HepG2 (cell line): ENCODE results near the gene CAPSL. TPM values are rescaled to one million over a fixed set of nuclear protein-coding genes. Genes with fewer than 3 reads are reported as not detected.

Experiments
- ATAC-seq: fragments of 200-7000 bp; cut with Tn5 transposase; 3 replicates; pipeline ENCODE4 v1.9.1; 2020; ENCODE audit warnings: mild to moderate bottlenecking, moderate library complexity
- BruUV-seq: library from RNA; stranded (reverse); fragments of 400-500 nt; replicated peaks from 2 replicates; lab custom pipeline; 2021; lab: Mats Ljungman, UMichigan
- CTCF ChIA-PET: fragments of 300-600 bp; formaldehyde crosslinking; extraction: SDS; loops from one replicate; lab custom pipeline; 2021; ENCODE audit warnings: low total read pairs, inconsistent platforms, low intra/inter-chr PET ratio; lab: Yijun Ruan, JAX
- POLR2A ChIA-PET: fragments of 350-600 bp; sonication (Branson Sonifier 250); formaldehyde crosslinking; loops from one replicate; lab custom pipeline; 2020; ENCODE audit warnings: antibody characterized with exemption, inconsistent platforms; lab: Yijun Ruan, JAX
- DNase-seq: peaks from one replicate; pipeline ENCODE4 v3.0.0-alpha.2; 2015; ENCODE audit warnings: low spot score
- FAIRE-seq: peaks from 3 replicates; lab custom pipeline; 2011; peaks lifted over from hg19 to GRCh38; lab: Jason Lieb, UNC
- H2AFZ ChIP-seq: one replicate; pipeline ENCODE4 v1.6.1; 2011; ENCODE audit warnings: low read length, inconsistent platforms
- H3K27ac ChIP-seq: fragments of 300-600 bp; 3 replicates; pipeline ENCODE4 v1.8.0; 2011; ENCODE audit warnings: mixed run types, mild to moderate bottlenecking, mixed read lengths, low read length, inconsistent platforms; ENCODE audit not compliant: insufficient read depth; ENCODE audit errors: extremely low read length
- H3K27me3 ChIP-seq, 2 experiments: fragments of 200-600 bp in 1 of 2; 2 replicates in 1 of 2; 3 replicates in 1 of 2; pipeline versions ENCODE4 v1.6.0 to v1.8.0; 2011; ENCODE audit warnings: low read length in 2 of 2, mild to moderate bottlenecking in 2 of 2, moderate library complexity in 2 of 2, inconsistent platforms in 1 of 2; ENCODE audit not compliant: insufficient read depth in 2 of 2, control insufficient read depth in 1 of 2
- H3K36me3 ChIP-seq, 2 experiments: fragments of 200-600 bp in 1 of 2; replicated peaks in 1 of 2; 2 replicates in 1 of 2; 3 replicates in 1 of 2; pipeline versions ENCODE4 v1.5.1 to v1.8.0; 2011; ENCODE audit warnings: low read length in 2 of 2, inconsistent platforms in 1 of 2; ENCODE audit not compliant: insufficient read depth in 2 of 2, control insufficient read depth in 1 of 2
- H3K4me1 ChIP-seq: 2 replicates; pipeline ENCODE4 v1.5.1; 2012; ENCODE audit warnings: low read length, inconsistent platforms; ENCODE audit not compliant: insufficient read depth
- H3K4me2 ChIP-seq: 2 replicates; pipeline ENCODE4 v1.6.0; 2011; ENCODE audit warnings: low read depth, low read length, inconsistent platforms
- H3K4me3 ChIP-seq, 3 experiments: fragments of 200-600 bp in 1 of 3; sonication (generic), shearing (Covaris generic) in 1 of 3; replicated peaks in 1 of 3; 2 replicates each; pipeline ENCODE4 v1.5.1; 2011 to 2016; ENCODE audit warnings: low read length in 3 of 3, inconsistent platforms in 2 of 3, low read depth in 2 of 3, mild to moderate bottlenecking in 2 of 3, control low read depth in 1 of 3, mixed read lengths in 1 of 3; ENCODE audit not compliant: insufficient read depth in 1 of 3
- H3K79me2 ChIP-seq: one replicate; pipeline ENCODE4 v1.6.1; 2011; ENCODE audit warnings: low read length, inconsistent platforms; ENCODE audit not compliant: insufficient read depth
- H3K9ac ChIP-seq: 2 replicates; pipeline ENCODE4 v1.6.0; 2011; ENCODE audit warnings: mild to moderate bottlenecking, low read depth, low read length, inconsistent platforms; ENCODE audit not compliant: insufficient read depth
- H3K9me3 ChIP-seq: 2 replicates; pipeline ENCODE4 v1.5.1; 2012; ENCODE audit warnings: mild to moderate bottlenecking, low read length
- H4K20me1 ChIP-seq: 2 replicates; pipeline ENCODE4 v1.6.0; 2011; ENCODE audit warnings: inconsistent platforms, mild to moderate bottlenecking, low read length, moderate library complexity; ENCODE audit not compliant: insufficient read depth
- BRD4 ChIP-seq: sonication (generic); formaldehyde crosslinking; IDR thresholded peaks from 2 replicates; pipeline ENCODE4 v1.4.0; 2020; ENCODE audit warnings: missing genetic modification reagents
- JUN ChIP-seq: sonication (generic); formaldehyde crosslinking; IDR thresholded peaks from 2 replicates; pipeline ENCODE4 v1.4.0; 2020; ENCODE audit warnings: mild to moderate bottlenecking, missing genetic modification reagents
- PLRG1 ChIP-seq: fragments of 450-650 bp; conservative IDR thresholded peaks from 2 replicates; pipeline ENCODE4 v1.6.1; 2016
- TARDBP ChIP-seq: sonication (generic); formaldehyde crosslinking; IDR thresholded peaks from 2 replicates; pipeline ENCODE4 v1.8.0; 2022; ENCODE audit warnings: mild to moderate bottlenecking, missing genetic modification reagents
- TP53 ChIP-seq: sonication (generic); formaldehyde crosslinking; conservative IDR thresholded peaks from 2 replicates; pipeline ENCODE4 v1.4.0; 2020; ENCODE audit warnings: missing genetic modification reagents
- ZFP82 ChIP-seq: sonication (generic); formaldehyde crosslinking; IDR thresholded peaks from 2 replicates; pipeline ENCODE4 v1.5.1; 2020; ENCODE audit warnings: mild to moderate bottlenecking, missing genetic modification reagents, borderline replicate concordance
- ZNF232 ChIP-seq: sonication (generic); formaldehyde crosslinking; IDR thresholded peaks from 2 replicates; pipeline ENCODE4 v1.4.0; 2020; ENCODE audit warnings: missing genetic modification reagents, borderline replicate concordance
- ZNF235 ChIP-seq: sonication (generic); formaldehyde crosslinking; IDR thresholded peaks from 2 replicates; pipeline ENCODE4 v1.8.1; 2023; ENCODE audit warnings: mild to moderate bottlenecking, missing genetic modification reagents, borderline replicate concordance
- ZNF256 ChIP-seq: sonication (generic); formaldehyde crosslinking; conservative IDR thresholded peaks from 2 replicates; pipeline ENCODE4 v1.4.0; 2020; ENCODE audit warnings: missing genetic modification reagents
- ZNF263 ChIP-seq: sonication (generic); formaldehyde crosslinking; IDR thresholded peaks from 2 replicates; pipeline ENCODE4 v1.4.0; 2020; ENCODE audit warnings: missing genetic modification reagents
- ZNF547 ChIP-seq: sonication (generic); formaldehyde crosslinking; IDR thresholded peaks from 2 replicates; pipeline ENCODE4 v1.5.1; 2020; ENCODE audit warnings: mild to moderate bottlenecking, missing genetic modification reagents
- ZNF747 ChIP-seq: sonication (generic); formaldehyde crosslinking; IDR thresholded peaks from 2 replicates; pipeline ENCODE4 v1.8.1; 2023; ENCODE audit warnings: missing genetic modification reagents, mild to moderate bottlenecking, borderline replicate concordance
- WGBS: methylation state at CpG from one replicate; pipeline ENCODE4 v1.1.6; 2017; ENCODE audit warnings: low lambda C conversion rate; 5-methylcytosine and 5-hydroxymethylcytosine counted together
- in situ Hi-C: cut with HindIII; loops from 2 replicates; pipeline ENCODE4 v1.10.0; 2017; ENCODE audit warnings: low pct_unique_long_range_greater_than_20kb; ENCODE audit not compliant: extremely low pct_ligation_motif_present
- intact Hi-C: fragments of 100-400 bp; cut with micrococcal nuclease; formaldehyde crosslinking; loops from one replicate; pipeline ENCODE4 v1.10.0; 2022; ENCODE audit not compliant: unreplicated experiment
- polyA plus RNA-seq, 8 experiments: library from polyadenylated mRNA; depleted of rRNA in 3 of 8; stranded (reverse) in 7 of 8; unstranded in 1 of 8; fragments of >200 nt; fragmentation: Illumina TruSeq in 4 of 8; extraction: Trizol in 4 of 8; gene quantifications; 2 replicates each; pipeline versions ENCODE4 v1.2.1 to v1.2.3, GENCODE V29; 2011 to 2016; ENCODE audit warnings: low read depth in 4 of 8, missing spikeins in 1 of 8, mixed read lengths in 1 of 8; ENCODE audit not compliant: insufficient read depth in 1 of 8
- total RNA-seq, 5 experiments: library from RNA; depleted of rRNA; stranded (reverse); fragments of >200 nt; fragmentation: Illumina TruSeq; extraction: Trizol; gene quantifications; 2 replicates each; pipeline ENCODE4 v1.2.3, GENCODE V29; 2016; ENCODE audit warnings: low read depth in 1 of 5
- TF ChIP-seq, protein P1 (sequence below): sonication (generic); formaldehyde crosslinking; IDR thresholded peaks from 2 replicates; pipeline ENCODE4 v1.4.0; 2020; ENCODE audit warnings: low read depth, mild to moderate bottlenecking, missing genetic modification reagents
- TF ChIP-seq, protein P2 (sequence below): IDR thresholded peaks from 2 replicates; pipeline ENCODE4 v1.6.1; 2016; ENCODE audit warnings: control low read depth
- TF ChIP-seq, protein P3 (sequence below): IDR thresholded peaks from 2 replicates; pipeline ENCODE4 v1.6.1; 2016; ENCODE audit warnings: low read depth, missing genetic modification reagents, missing compliant biosample characterization
- TF ChIP-seq, protein P4 (sequence below): sonication (generic); formaldehyde crosslinking; IDR thresholded peaks from 2 replicates; pipeline ENCODE4 v1.5.0; 2020; ENCODE audit warnings: mild to moderate bottlenecking, missing genetic modification reagents, moderate library complexity

The CAPSL gene
- total and polyA plus RNA-seq, 2 of the 13 experiments (the other 11 are each of a cell fraction or from before 2014, with no cell fraction given) = not detected

DNA sequence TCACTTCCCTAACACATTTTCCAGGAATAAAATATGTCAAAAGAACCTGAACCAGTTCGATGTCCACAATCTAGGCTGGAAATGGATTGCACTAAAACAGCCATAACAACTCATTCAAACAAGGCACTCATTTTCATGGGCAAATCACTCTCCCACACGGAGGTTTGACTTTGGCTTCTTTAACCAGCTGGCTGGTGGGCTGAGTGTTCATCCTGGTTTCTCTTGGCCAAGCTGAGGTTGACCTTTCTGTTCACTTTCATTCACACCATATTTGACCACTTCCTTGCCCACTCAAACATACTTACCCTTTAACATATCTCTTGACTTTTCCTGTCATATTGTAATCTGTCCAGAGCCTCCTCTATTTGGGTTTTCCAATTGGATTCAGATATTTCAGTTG, 76.3 kb downstream of the CAPSL start (continued):
- TF ChIP-seq ZNF547 (CRISPR knock-in tag) (no peak), PLRG1 (no peak), ZNF232 (CRISPR knock-in tag) (no peak), ZNF235 (no peak), ZNF256 (CRISPR knock-in tag) (no peak)
- TF ChIP-seq, protein P1, sequence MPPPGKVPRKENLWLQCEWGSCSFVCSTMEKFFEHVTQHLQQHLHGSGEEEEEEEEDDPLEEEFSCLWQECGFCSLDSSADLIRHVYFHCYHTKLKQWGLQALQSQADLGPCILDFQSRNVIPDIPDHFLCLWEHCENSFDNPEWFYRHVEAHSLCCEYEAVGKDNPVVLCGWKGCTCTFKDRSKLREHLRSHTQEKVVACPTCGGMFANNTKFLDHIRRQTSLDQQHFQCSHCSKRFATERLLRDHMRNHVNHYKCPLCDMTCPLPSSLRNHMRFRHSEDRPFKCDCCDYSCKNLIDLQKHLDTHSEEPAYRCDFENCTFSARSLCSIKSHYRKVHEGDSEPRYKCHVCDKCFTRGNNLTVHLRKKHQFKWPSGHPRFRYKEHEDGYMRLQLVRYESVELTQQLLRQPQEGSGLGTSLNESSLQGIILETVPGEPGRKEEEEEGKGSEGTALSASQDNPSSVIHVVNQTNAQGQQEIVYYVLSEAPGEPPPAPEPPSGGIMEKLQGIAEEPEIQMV = no peak
- TF ChIP-seq, protein P2, sequence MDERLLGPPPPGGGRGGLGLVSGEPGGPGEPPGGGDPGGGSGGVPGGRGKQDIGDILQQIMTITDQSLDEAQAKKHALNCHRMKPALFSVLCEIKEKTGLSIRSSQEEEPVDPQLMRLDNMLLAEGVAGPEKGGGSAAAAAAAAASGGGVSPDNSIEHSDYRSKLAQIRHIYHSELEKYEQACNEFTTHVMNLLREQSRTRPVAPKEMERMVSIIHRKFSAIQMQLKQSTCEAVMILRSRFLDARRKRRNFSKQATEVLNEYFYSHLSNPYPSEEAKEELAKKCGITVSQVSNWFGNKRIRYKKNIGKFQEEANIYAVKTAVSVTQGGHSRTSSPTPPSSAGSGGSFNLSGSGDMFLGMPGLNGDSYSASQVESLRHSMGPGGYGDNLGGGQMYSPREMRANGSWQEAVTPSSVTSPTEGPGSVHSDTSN (CRISPR knock-in tag) = no peak

DNA sequence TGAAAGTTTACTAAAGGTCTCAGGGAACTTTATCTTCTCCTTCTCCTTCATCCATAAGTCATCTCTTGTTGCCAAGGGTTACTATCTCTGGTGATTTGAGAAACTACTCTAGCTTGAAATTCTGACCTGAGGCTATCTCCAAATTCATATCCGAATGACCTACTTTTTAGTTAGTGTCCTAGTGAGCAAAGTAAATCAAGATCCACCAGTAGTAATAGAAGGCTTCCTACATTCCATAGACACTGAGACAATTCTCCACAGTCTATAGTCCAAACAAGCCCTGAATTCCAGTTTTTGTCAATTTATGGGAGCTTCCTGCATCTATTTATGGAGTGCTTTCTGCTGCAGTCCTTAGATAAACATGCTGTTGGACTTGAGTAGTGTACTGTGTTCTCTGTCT, 76.7 kb downstream of the CAPSL start:
- Histone ChIP-seq H3K9me3 (no peaks in the 10 kb centered on the region), H2AFZ (no peak overlapping the region), H4K20me1 (no peaks in the 10 kb centered on the region), H3K4me3 (no peak overlapping the region), H3K27me3 (no peaks in the 10 kb centered on the region), H3K9ac (no peak overlapping the region), H3K27ac (no peak overlapping the region), H3K4me1 (no peaks in the 10 kb centered on the region), H3K4me2 (no peak overlapping the region), H3K36me3 (no peaks in the 10 kb centered on the region), H3K79me2 (no peaks in the 10 kb centered on the region)
- BruUV-seq = no TSS peak
- POLR2A ChIA-PET = no interaction called here
- FAIRE-seq (no peak), ATAC-seq (no peak), DNase-seq (no peak)
- intact Hi-C loops (no loop called here), in situ Hi-C loops (no loop called here)
- WGBS = 95% methylated on average over 1 of the region's 1 CpG
- CTCF ChIA-PET = no interaction called here
- TF ChIP-seq ZFP82 (CRISPR knock-in tag) (no peak), TARDBP (CRISPR knock-in tag) (no peak), ZNF263 (CRISPR knock-in tag) (no peak), JUN (CRISPR knock-in tag) (no peak), ZNF747 (CRISPR knock-in tag) (no peak), BRD4 (CRISPR knock-in tag) (no peak), TP53 (no peak)
- TF ChIP-seq, protein P3, sequence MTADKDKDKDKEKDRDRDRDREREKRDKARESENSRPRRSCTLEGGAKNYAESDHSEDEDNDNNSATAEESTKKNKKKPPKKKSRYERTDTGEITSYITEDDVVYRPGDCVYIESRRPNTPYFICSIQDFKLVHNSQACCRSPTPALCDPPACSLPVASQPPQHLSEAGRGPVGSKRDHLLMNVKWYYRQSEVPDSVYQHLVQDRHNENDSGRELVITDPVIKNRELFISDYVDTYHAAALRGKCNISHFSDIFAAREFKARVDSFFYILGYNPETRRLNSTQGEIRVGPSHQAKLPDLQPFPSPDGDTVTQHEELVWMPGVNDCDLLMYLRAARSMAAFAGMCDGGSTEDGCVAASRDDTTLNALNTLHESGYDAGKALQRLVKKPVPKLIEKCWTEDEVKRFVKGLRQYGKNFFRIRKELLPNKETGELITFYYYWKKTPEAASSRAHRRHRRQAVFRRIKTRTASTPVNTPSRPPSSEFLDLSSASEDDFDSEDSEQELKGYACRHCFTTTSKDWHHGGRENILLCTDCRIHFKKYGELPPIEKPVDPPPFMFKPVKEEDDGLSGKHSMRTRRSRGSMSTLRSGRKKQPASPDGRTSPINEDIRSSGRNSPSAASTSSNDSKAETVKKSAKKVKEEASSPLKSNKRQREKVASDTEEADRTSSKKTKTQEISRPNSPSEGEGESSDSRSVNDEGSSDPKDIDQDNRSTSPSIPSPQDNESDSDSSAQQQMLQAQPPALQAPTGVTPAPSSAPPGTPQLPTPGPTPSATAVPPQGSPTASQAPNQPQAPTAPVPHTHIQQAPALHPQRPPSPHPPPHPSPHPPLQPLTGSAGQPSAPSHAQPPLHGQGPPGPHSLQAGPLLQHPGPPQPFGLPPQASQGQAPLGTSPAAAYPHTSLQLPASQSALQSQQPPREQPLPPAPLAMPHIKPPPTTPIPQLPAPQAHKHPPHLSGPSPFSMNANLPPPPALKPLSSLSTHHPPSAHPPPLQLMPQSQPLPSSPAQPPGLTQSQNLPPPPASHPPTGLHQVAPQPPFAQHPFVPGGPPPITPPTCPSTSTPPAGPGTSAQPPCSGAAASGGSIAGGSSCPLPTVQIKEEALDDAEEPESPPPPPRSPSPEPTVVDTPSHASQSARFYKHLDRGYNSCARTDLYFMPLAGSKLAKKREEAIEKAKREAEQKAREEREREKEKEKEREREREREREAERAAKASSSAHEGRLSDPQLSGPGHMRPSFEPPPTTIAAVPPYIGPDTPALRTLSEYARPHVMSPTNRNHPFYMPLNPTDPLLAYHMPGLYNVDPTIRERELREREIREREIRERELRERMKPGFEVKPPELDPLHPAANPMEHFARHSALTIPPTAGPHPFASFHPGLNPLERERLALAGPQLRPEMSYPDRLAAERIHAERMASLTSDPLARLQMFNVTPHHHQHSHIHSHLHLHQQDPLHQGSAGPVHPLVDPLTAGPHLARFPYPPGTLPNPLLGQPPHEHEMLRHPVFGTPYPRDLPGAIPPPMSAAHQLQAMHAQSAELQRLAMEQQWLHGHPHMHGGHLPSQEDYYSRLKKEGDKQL = no peak
- TF ChIP-seq, protein P4, sequence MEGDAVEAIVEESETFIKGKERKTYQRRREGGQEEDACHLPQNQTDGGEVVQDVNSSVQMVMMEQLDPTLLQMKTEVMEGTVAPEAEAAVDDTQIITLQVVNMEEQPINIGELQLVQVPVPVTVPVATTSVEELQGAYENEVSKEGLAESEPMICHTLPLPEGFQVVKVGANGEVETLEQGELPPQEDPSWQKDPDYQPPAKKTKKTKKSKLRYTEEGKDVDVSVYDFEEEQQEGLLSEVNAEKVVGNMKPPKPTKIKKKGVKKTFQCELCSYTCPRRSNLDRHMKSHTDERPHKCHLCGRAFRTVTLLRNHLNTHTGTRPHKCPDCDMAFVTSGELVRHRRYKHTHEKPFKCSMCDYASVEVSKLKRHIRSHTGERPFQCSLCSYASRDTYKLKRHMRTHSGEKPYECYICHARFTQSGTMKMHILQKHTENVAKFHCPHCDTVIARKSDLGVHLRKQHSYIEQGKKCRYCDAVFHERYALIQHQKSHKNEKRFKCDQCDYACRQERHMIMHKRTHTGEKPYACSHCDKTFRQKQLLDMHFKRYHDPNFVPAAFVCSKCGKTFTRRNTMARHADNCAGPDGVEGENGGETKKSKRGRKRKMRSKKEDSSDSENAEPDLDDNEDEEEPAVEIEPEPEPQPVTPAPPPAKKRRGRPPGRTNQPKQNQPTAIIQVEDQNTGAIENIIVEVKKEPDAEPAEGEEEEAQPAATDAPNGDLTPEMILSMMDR = no peak
